ENCODE results near the gene AIFM1. TPM values are rescaled to one million over a fixed set of nuclear protein-coding genes. Genes with fewer than 3 reads are reported as not detected.

AIFM1 gene
- total RNA-seq, 1 donor, result 5.0 TPM

DNA sequence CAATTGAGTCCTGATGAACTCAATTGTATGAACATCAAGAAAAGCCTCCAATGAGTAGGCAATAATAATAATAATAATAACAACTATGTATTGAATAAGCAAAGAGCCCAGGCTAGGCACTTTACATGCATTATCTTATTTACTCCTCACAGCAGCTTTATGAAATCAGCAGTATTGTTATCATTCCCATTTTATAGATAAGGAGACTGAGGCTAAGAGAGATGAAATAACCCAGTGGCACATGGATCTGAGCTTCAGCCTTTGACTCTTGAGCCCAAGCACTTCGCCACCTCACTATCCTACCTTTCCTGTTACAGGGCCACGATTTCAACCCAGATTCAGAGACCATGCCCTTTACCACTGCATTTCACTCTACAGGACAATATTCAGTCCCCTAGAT, 9.3 kb upstream of the AIFM1 start:
- Histone ChIP-seq H3K9me3 (ENCODE audit: low read depth, low read length) (no peaks in the 10 kb centered on the region), H3K27me3 (ENCODE audit: insufficient read depth, low read length) (no peaks in the 10 kb centered on the region), H3K4me1 (ENCODE audit: insufficient read depth, low read length) (peaks cover 48% of the 10 kb centered on the region), H3K4me3 (ENCODE audit: low read length) (no peak overlapping the region)

DNA sequence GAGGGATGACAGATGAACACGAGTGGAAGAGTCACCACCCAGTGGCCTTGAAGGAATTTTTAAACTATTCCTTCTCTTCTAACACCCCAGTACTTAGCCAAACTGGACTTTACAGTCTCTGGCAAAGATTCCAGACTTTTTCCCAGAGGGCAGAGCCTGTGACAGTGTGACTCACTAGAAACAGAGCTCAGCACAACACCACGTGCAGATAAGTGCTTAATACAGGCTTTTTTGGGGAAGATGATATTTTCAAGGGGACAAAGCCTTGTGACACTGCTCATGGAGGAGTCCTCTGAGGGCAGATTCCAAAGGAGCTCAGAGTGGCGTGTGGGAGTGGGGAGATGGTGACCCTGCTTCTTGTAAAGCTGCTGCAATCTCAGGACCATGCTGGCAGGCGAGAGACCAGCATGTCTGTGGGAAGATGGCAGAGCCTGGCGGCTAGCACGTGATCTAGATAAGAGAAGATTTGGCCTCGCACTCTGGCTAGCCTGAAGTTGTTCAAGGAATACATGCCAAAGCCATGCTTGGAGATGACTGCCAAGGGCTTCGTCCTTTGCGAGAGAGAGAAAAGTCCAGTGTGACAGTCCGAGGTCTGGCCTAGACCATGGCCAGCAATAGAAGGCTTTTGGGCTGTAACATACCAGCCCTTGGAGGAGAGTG, 8.5 kb upstream of the AIFM1 start:
- H3K27me3 ChIP-seq (ENCODE audit: insufficient read depth, low read length), result no peaks in the 10 kb centered on the region
- H3K9me3 ChIP-seq (ENCODE audit: low read depth, low read length), result no peaks in the 10 kb centered on the region
- H3K4me1 ChIP-seq (ENCODE audit: insufficient read depth, low read length), result peaks cover 43% of the 10 kb centered on the region
- no peak overlapping the region for H3K4me3 ChIP-seq (ENCODE audit: low read length)

DNA sequence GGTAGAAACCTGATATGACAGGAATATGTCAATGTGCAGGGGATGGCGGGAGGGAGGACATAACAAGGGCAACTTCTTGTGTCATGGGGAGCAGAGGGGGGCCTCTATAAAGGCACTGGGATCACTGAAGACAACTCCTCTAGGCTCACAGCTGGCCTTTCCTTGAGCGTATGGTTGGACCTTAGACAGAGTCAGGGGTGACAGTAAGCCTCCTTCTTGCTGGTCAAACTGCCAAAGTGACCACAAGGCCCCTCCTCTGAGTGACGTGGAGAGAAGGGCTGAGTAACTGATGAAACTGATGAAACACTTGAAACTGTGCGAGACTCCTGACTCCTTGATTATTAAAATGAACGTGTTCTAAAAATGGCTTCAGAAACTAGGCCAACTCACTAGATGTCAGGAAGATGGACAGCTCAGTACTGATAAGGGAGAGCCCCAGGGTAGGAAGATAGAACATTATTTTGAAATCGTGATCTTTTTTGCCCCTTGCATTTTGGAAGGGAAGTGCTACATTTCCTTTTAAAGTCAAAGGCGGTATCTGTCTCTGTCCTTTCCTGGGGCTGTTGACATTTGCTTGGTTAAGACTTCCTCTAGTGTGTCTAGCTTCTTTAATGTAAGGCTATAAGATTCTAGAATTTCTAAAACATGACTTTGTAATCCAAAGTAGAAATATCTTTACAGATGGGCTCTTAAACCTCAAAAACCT, 7.7 kb upstream of the AIFM1 start:
- Histone ChIP-seq H3K4me1 (ENCODE audit: insufficient read depth, low read length) (peaks cover 40% of the 10 kb centered on the region), H3K27me3 (ENCODE audit: insufficient read depth, low read length) (no peaks in the 10 kb centered on the region), H3K4me3 (ENCODE audit: low read length) (peak overlapping the region; percentile 53), H3K9me3 (ENCODE audit: low read depth, low read length) (no peaks in the 10 kb centered on the region)

DNA sequence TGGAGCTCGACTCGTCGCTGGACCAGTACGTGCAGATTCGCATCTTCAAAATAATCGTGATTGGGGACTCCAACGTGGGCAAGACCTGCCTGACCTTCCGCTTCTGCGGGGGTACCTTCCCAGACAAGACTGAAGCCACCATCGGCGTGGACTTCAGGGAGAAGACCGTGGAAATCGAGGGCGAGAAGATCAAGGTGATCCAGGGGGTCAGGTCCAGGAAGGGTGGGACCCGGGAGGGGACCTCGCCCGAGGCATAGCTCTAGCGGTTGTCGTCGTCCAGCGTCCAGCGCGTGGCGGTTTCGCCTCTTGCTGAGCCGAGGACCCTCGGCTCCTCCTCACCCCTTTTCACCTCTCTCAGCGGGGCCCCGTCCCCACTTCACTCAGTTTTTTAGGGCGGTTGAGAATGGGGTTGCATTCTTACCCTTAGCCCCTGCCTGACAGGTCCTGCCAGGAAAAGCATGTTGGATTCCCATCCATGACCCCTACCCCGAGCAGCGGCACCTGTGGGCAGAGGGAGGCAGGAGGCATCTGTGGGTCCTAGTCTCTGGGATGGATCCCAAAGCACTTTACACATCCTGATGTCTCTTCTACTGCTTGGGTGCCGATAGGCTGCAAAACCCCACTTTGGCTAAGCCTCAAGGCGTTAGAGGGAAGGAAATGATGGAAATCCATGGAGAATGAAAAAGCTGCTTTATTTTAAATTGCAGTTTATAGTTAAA, 6.6 kb upstream of the AIFM1 start:
- Histone ChIP-seq H3K4me3 (ENCODE audit: low read length) (peak overlapping the region; percentile 53), H3K4me1 (ENCODE audit: insufficient read depth, low read length) (peaks cover 40% of the 10 kb centered on the region), H3K27me3 (ENCODE audit: insufficient read depth, low read length) (no peaks in the 10 kb centered on the region), H3K9me3 (ENCODE audit: low read depth, low read length) (no peaks in the 10 kb centered on the region)

DNA sequence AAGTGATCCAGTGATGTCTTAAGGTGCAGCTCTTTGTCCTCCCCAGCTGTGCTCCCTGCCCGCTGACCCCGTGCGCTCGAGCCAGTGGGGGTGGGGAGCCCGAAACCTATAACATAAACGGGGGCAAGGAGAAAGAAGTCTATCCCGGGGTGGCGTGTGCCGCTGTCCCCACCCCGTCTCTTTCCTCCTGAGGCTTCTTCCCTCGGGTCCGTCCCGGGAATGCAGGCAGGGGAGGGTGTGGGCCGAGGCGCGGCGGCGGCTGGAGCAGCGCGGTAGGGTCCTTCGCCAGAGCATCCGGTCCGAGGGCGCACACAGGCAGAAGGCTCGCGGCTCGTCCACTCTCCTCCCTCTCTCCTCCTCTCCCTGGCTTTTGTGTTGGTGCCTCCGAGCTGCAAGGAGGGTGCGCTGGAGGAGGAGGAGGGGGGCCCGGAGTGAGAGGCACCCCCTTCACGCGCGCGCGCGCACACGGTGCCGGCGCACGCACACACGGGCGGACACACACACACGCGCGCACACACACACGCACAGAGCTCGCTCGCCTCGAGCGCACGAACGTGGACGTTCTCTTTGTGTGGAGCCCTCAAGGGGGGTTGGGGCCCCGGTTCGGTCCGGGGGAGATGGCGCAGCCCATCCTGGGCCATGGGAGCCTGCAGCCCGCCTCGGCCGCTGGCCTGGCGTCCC, 5.9 kb upstream of the AIFM1 start, which contains the start of gene RAB33A:
Gene RAB33A (plus strand): TSS at position 517 of the 681 bp plus-strand sequence. CDS start 101 bp downstream, at position 618.
- H3K4me1 ChIP-seq (ENCODE audit: insufficient read depth, low read length), result peaks cover 40% of the 10 kb centered on the region
- H3K9me3 ChIP-seq (ENCODE audit: low read depth, low read length), result no peaks in the 10 kb centered on the region
- H3K4me3 ChIP-seq (ENCODE audit: low read length), result peak within 1 kb of the TSS; percentile 53
- H3K27me3 ChIP-seq (ENCODE audit: insufficient read depth, low read length), result no peaks in the 10 kb centered on the region

DNA sequence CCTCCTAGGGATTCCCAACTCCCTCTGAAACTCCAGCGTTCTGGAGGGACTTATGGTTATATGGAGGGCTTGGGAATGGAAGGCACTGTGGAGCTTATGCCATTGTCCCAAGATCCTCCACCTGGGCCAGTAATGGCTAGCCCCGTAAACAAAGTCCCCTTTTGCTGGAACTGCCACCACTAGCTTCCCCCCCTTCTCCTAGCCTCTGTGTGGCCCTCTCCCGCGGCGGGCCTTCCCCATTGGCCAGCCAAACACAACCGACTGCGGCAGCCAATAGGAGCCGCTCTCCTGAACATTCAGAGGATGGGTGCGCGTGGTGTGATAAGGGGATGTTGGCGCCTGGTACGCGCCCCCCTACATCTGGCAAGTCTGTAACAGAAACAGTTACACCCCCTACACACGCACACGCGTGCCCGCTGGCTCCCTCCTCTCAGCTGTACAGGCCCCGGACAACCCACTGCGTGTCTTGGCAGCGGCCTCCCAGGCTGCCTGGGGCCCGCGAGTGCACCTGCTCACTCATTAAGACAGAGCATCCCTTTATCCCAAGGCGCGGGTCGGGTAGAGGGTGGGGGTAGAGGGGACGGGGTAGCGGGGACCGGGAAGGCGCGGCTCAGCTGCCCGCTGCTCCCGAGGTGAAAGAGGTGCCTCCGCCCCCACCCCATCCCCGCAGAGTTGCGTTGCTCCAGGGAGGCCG, 5.3 kb upstream of the AIFM1 start:
- Histone ChIP-seq H3K4me3 (ENCODE audit: low read length) (peak overlapping the region; percentile 53), H3K9me3 (ENCODE audit: low read depth, low read length) (no peaks in the 10 kb centered on the region), H3K4me1 (ENCODE audit: insufficient read depth, low read length) (peaks cover 35% of the 10 kb centered on the region), H3K27me3 (ENCODE audit: insufficient read depth, low read length) (no peaks in the 10 kb centered on the region)

DNA sequence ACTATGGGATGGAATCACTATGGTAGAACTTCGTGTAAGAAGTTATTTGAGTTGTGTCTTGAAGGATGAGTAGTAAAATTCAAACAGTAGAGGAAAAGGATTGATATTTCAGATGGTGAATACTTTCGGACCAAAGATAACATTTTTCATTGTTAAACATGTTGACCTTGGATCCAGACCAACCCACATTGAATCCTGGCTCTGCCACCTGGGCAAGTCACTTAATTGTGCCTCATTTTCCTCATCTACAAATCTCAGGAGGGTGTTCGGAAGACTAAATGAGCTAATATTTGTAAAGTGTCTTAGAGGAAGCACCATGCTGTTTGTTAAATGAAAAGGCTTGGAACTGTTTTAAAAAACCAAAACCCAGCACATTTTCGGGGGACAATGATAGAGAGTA, 1.4 kb upstream of the AIFM1 start:
- no peak overlapping the region for H3K4me3 ChIP-seq (ENCODE audit: low read length)
- H3K4me1 ChIP-seq (ENCODE audit: insufficient read depth, low read length), result peaks cover 21% of the 10 kb centered on the region
- no peaks in the 10 kb centered on the region for H3K27me3 ChIP-seq (ENCODE audit: insufficient read depth, low read length)
- H3K9me3 ChIP-seq (ENCODE audit: low read depth, low read length), result no peaks in the 10 kb centered on the region

DNA sequence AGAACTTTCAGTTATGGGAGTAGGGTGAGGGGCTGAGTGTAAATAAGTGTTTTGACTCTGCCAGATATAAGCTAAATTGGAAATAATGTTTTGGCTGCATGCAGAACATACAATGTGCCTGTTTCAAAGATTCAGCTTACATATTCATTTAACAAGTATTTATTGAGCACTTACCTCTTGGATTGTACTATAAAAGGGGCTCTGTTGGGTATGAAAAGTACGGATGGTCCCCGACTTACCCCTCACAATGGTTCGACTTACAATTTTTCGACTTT, 799 bp upstream of the AIFM1 start:
- H3K9me3 ChIP-seq (ENCODE audit: low read depth, low read length), result no peaks in the 10 kb centered on the region
- H3K27me3 ChIP-seq (ENCODE audit: insufficient read depth, low read length), result no peaks in the 10 kb centered on the region
- H3K4me3 ChIP-seq (ENCODE audit: low read length), result peak overlapping the region; percentile 63
- H3K4me1 ChIP-seq (ENCODE audit: insufficient read depth, low read length), result peaks cover 20% of the 10 kb centered on the region

DNA sequence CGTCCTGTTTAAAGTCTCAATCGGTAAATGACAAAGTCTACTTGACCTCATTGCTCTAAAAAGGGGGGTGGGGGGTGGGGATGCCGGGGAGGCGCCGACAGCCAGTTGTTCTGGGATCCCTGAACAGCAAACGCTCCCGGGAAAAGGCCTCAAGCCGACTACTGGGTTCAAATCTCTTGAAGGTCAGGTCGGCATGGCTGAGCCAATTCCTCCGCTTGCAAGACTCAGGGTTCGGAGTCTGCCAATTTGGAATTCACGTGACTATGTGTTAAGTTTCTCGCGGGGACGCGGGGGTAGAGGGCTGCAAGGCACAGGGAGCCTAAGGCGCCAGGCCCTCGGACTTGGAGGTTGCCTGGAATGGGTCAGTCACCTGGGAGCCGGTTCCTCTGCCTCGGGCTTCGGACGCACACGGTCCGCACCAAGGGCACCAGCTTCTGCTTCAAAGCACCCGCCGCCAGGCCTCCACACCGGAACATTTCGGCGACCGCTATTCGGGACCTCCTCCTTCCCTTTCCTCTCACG, 399 bp downstream of the AIFM1 start:
- H3K27me3 ChIP-seq (ENCODE audit: insufficient read depth, low read length), result no peaks in the 10 kb centered on the region
- H3K9me3 ChIP-seq (ENCODE audit: low read depth, low read length), result no peaks in the 10 kb centered on the region
- H3K4me1 ChIP-seq (ENCODE audit: insufficient read depth, low read length), result peaks cover 20% of the 10 kb centered on the region
- peak overlapping the region; percentile 63 for H3K4me3 ChIP-seq (ENCODE audit: low read length)

DNA sequence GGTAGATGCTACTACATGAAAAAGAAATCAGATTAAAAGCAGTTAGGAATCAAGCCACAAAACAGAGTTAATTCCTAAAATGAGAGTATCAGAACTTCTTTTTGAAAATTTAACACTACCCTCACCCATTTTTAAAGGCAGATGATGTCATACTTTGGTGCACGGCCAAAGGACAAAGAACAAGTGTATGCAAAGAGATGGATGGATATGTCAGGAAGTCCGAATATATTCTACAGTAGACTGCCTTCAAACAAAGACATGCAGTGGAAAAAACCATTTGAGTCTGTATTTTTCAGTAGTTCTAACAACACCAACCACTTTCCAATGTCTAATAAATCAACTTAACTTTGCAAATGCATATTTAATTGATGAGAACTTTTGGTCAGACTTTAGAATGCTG, 2.2 kb downstream of the AIFM1 start:
- Histone ChIP-seq H3K4me1 (ENCODE audit: insufficient read depth, low read length) (peaks cover 20% of the 10 kb centered on the region), H3K4me3 (ENCODE audit: low read length) (no peak overlapping the region), H3K9me3 (ENCODE audit: low read depth, low read length) (no peaks in the 10 kb centered on the region), H3K27me3 (ENCODE audit: insufficient read depth, low read length) (no peaks in the 10 kb centered on the region)

DNA sequence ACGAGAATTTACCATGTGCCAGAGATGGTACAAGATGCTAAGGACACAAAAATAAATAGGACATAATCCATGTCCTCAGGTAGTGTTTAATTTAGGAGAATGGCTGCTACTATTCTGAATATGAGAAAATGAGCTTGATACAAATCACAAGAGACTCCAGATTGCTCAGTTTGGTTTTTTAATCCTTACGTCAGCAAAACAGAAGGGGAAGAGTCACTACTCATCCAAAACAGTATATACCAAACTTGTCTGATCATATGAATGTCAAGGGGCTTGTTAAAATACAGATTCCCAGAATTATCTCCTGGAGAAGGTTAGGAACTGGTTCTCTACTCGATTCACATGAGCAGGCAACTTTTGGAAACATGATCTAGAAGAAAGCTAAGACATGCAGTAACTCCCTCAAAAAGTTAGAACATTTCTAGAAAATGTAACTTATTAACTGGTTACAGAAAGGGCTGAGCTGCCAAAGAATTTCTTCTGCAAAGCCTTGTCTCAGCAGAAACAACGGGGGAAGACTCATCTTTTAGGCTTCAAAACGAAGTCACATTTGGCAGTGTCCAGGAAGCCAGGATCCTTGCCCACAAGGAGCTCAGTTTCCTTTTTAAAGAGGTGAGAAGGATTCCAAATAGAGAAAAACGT, 3.4 kb downstream of the AIFM1 start:
- Histone ChIP-seq H3K4me3 (ENCODE audit: low read length) (no peak overlapping the region), H3K27me3 (ENCODE audit: insufficient read depth, low read length) (no peaks in the 10 kb centered on the region), H3K9me3 (ENCODE audit: low read depth, low read length) (no peaks in the 10 kb centered on the region), H3K4me1 (ENCODE audit: insufficient read depth, low read length) (peaks cover 20% of the 10 kb centered on the region)

DNA sequence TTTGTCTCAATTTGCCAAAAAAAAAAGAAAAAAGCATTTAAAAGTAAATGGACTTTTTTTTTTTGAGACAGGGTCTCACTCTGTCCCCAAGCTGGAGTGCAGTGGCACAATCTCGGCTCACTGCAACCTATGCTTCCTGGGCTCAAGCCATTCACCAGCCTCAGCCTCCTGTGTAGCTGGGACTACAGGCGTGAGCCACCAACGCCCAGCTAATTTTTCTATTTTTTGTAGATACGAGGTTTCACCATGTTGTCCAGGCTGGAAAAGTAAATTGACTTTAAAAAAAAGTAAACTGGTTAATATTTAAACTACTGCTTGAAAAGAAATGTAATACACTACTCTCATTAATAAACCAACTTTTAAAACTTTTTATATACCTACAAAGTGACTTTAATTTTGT, 5.9 kb downstream of the AIFM1 start:
- Histone ChIP-seq H3K27me3 (ENCODE audit: insufficient read depth, low read length) (no peaks in the 10 kb centered on the region), H3K9me3 (ENCODE audit: low read depth, low read length) (no peaks in the 10 kb centered on the region), H3K4me3 (ENCODE audit: low read length) (no peak overlapping the region), H3K4me1 (ENCODE audit: insufficient read depth, low read length) (peaks cover 7% of the 10 kb centered on the region)

DNA sequence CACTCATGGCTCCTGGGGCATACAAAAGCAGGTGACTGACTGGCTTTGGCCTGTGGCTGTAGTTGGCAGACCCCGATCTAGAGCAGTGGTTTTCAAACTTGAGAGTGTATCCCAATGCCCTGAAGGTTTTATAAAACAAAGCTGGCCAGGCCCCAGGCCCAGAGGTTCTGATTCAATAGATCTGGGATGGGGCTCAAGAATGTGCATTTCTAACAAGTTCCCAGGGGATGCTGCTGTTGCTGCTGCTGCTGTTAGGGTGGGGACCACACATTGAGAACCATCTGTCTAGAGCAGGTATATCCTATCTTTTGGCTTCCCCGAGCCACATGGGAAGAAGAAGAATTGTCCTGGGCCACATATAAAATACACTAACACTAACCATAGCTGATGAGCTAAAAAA, 7.3 kb downstream of the AIFM1 start:
- Histone ChIP-seq H3K4me3 (ENCODE audit: low read length) (no peak overlapping the region), H3K4me1 (ENCODE audit: insufficient read depth, low read length) (no peaks in the 10 kb centered on the region), H3K27me3 (ENCODE audit: insufficient read depth, low read length) (no peaks in the 10 kb centered on the region), H3K9me3 (ENCODE audit: low read depth, low read length) (no peaks in the 10 kb centered on the region)

DNA sequence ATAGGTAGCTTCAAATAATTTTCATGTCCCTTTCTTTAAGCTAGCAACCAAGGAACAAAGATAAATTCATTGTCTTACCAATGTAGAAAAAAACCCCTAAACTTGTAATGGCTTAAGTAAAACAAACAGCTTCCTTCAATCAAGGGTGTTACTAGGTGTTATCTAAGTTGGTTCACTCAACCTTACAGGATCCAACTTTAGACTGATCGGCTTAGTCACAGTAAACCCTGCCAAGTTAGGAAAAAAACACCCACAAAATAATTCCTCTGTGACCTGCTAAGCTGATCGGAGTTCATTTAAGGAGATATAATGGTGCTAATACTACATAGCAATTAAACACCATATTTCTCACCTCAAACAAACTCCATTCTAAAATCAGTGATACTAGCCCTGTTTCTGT, 10.1 kb downstream of the AIFM1 start:
- no peaks in the 10 kb centered on the region for H3K27me3 ChIP-seq (ENCODE audit: insufficient read depth, low read length)
- H3K9me3 ChIP-seq (ENCODE audit: low read depth, low read length), result no peaks in the 10 kb centered on the region
- H3K4me3 ChIP-seq (ENCODE audit: low read length), result no peak overlapping the region
- no peaks in the 10 kb centered on the region for H3K4me1 ChIP-seq (ENCODE audit: insufficient read depth, low read length)
